ENCODE data around the gene PSKH1. TPM values are rescaled to one million over a fixed set of nuclear protein-coding genes. Genes with fewer than 3 reads are reported as not detected.

Gene PSKH1
- polyA plus RNA-seq, 1 donor from 2014 or later = 3.8 TPM

DNA sequence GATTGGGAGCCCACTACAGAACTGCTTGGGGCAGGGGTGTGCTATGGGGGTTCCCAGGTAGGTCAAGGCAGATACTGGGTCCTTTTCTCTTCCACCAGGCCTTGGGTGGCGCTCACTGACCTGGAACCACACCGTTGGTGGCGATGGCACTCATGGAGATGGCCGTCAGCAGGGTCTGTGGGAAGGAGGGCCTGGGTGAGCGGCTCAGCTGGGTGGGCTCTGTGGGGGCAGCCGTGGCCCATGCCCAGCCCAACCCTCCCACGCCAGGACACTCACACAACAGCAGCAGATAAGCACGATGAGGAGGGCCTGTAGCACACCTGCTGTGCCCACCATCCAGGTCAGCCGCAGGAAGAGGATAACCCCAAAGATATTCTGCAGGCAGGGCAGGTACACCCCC is 64.6 kb downstream of the PSKH1 start:
- Histone ChIP-seq H3K4me3 (ENCODE audit: low read length) (no peak overlapping the region), H3K36me3 (ENCODE audit: insufficient read depth, low read length) (no peaks in the 10 kb centered on the region), H2AFZ (ENCODE audit: low read depth, low read length) (no peak overlapping the region), H3K9ac (ENCODE audit: low read length) (no peak overlapping the region), H4K20me1 (ENCODE audit: insufficient read depth) (no peaks in the 10 kb centered on the region), H3K9me2 (ENCODE audit: insufficient read depth, low read length) (no peaks in the 10 kb centered on the region), H3K79me2 (replicated peaks; ENCODE audit: insufficient read depth, low read length) (no peaks in the 10 kb centered on the region), H3K4me2 (ENCODE audit: low read length) (no peak overlapping the region), H3K9me3 (ENCODE audit: low read length) (no peaks in the 10 kb centered on the region), H3K27me3 (ENCODE audit: insufficient read depth, low read depth, low read length) (no peaks in the 10 kb centered on the region), H3F3A (ENCODE audit: insufficient read depth, low read length, poor library complexity, severe bottlenecking) (no peaks in the 10 kb centered on the region), H3K27ac (ENCODE audit: low read length) (no peak overlapping the region)
- TF ChIP-seq, protein P1, sequence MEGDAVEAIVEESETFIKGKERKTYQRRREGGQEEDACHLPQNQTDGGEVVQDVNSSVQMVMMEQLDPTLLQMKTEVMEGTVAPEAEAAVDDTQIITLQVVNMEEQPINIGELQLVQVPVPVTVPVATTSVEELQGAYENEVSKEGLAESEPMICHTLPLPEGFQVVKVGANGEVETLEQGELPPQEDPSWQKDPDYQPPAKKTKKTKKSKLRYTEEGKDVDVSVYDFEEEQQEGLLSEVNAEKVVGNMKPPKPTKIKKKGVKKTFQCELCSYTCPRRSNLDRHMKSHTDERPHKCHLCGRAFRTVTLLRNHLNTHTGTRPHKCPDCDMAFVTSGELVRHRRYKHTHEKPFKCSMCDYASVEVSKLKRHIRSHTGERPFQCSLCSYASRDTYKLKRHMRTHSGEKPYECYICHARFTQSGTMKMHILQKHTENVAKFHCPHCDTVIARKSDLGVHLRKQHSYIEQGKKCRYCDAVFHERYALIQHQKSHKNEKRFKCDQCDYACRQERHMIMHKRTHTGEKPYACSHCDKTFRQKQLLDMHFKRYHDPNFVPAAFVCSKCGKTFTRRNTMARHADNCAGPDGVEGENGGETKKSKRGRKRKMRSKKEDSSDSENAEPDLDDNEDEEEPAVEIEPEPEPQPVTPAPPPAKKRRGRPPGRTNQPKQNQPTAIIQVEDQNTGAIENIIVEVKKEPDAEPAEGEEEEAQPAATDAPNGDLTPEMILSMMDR (IDR thresholded peaks at IDR 0.05; ENCODE audit: poor library complexity, severe bottlenecking) = no peak
- no peak for TF ChIP-seq MXI1 (conservative IDR thresholded peaks at IDR 0.05; ENCODE audit: poor library complexity, severe bottlenecking)
- no peak for TF ChIP-seq EZH2 (IDR thresholded peaks at IDR 0.05; ENCODE audit: borderline replicate concordance, insufficient read depth, low read length, poor library complexity, severe bottlenecking)
- TF ChIP-seq EP300 (conservative IDR thresholded peaks at IDR 0.05; ENCODE audit: poor library complexity, severe bottlenecking) = no peak
- TF ChIP-seq POLR2AphosphoS5 (IDR thresholded peaks at IDR 0.05) = no peak
- TF ChIP-seq TAF1 (IDR thresholded peaks at IDR 0.05; ENCODE audit: low read depth) = no peak
- TF ChIP-seq RAD21 (conservative IDR thresholded peaks at IDR 0.05) = no peak
- TF ChIP-seq, protein P2, sequence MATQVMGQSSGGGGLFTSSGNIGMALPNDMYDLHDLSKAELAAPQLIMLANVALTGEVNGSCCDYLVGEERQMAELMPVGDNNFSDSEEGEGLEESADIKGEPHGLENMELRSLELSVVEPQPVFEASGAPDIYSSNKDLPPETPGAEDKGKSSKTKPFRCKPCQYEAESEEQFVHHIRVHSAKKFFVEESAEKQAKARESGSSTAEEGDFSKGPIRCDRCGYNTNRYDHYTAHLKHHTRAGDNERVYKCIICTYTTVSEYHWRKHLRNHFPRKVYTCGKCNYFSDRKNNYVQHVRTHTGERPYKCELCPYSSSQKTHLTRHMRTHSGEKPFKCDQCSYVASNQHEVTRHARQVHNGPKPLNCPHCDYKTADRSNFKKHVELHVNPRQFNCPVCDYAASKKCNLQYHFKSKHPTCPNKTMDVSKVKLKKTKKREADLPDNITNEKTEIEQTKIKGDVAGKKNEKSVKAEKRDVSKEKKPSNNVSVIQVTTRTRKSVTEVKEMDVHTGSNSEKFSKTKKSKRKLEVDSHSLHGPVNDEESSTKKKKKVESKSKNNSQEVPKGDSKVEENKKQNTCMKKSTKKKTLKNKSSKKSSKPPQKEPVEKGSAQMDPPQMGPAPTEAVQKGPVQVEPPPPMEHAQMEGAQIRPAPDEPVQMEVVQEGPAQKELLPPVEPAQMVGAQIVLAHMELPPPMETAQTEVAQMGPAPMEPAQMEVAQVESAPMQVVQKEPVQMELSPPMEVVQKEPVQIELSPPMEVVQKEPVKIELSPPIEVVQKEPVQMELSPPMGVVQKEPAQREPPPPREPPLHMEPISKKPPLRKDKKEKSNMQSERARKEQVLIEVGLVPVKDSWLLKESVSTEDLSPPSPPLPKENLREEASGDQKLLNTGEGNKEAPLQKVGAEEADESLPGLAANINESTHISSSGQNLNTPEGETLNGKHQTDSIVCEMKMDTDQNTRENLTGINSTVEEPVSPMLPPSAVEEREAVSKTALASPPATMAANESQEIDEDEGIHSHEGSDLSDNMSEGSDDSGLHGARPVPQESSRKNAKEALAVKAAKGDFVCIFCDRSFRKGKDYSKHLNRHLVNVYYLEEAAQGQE (IDR thresholded peaks at IDR 0.05; ENCODE audit: borderline replicate concordance) = no peak
- no peak for TF ChIP-seq SMC3 (conservative IDR thresholded peaks at IDR 0.05; ENCODE audit: poor library complexity)

DNA sequence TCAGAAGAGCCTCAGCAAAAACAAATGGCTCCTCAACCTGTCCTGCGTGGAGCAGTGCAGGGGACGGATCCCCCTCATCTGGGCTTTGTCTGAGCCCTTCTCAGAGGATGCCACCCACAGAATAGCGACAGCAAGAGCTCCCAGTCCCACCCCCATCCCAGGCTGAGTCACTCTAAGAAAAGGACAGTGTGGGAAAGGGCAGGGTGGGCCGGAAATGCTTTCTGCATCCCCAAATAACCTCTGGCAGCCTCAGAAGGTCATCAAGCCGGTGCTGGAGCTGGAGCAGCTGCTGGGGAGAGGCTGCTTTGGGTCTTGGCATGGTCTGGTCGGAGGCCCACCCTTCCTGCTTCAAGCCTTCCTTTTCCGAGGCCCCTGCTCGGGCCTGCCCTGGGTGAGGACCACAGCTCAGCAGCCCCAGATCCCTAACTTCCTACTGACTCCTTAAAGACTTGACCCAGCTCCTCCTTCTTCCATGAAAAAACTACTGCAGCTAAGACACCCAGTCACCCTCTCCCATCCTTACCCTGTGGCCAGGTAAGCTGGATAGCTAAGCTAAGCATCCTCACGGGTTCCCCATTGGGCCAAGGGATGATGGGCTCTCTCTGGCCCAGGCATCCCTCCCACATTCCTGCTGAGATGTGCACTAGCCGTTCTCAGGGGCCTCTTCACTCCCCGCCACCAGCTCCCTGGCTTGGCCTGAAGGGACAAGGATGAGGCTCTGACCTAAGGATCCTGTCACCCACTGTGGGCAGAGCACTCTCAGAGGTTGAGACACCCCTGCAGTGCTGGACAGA is 66.7 kb downstream of the PSKH1 start:
- Histone ChIP-seq H3K27me3 (ENCODE audit: insufficient read depth, low read depth, low read length) (no peaks in the 10 kb centered on the region), H3K9ac (ENCODE audit: low read length) (no peak overlapping the region), H3K79me2 (replicated peaks; ENCODE audit: insufficient read depth, low read length) (no peaks in the 10 kb centered on the region), H4K20me1 (ENCODE audit: insufficient read depth) (no peaks in the 10 kb centered on the region), H3K4me3 (ENCODE audit: low read length) (no peak overlapping the region), H3K27ac (ENCODE audit: low read length) (no peak overlapping the region), H3K36me3 (ENCODE audit: insufficient read depth, low read length) (no peaks in the 10 kb centered on the region), H3K9me2 (ENCODE audit: insufficient read depth, low read length) (no peaks in the 10 kb centered on the region), H3F3A (ENCODE audit: insufficient read depth, low read length, poor library complexity, severe bottlenecking) (no peaks in the 10 kb centered on the region), H3K4me2 (ENCODE audit: low read length) (no peak overlapping the region), H3K9me3 (ENCODE audit: low read length) (no peaks in the 10 kb centered on the region), H2AFZ (ENCODE audit: low read depth, low read length) (no peak overlapping the region)
- TF ChIP-seq MXI1 (conservative IDR thresholded peaks at IDR 0.05; ENCODE audit: poor library complexity, severe bottlenecking) (no peak), SMC3 (conservative IDR thresholded peaks at IDR 0.05; ENCODE audit: poor library complexity) (no peak), EP300 (conservative IDR thresholded peaks at IDR 0.05; ENCODE audit: poor library complexity, severe bottlenecking) (no peak), EZH2 (IDR thresholded peaks at IDR 0.05; ENCODE audit: borderline replicate concordance, insufficient read depth, low read length, poor library complexity, severe bottlenecking) (no peak), RAD21 (conservative IDR thresholded peaks at IDR 0.05) (no peak), POLR2AphosphoS5 (IDR thresholded peaks at IDR 0.05) (no peak)
- TF ChIP-seq, protein P2 (IDR thresholded peaks at IDR 0.05; ENCODE audit: borderline replicate concordance) = no peak
- TF ChIP-seq, protein P1 (IDR thresholded peaks at IDR 0.05; ENCODE audit: poor library complexity, severe bottlenecking) = no peak
